K562 (cell line): ENCODE results near the gene ZNF324B. TPM values are rescaled to one million over a fixed set of nuclear protein-coding genes. Genes with fewer than 3 reads are reported as not detected.

Experiments used
- ARID1B ChIP-seq: fragments of 450-650 bp; IDR thresholded peaks from 2 replicates; pipeline ENCODE4 v1.6.1; 2016; ENCODE audit warnings: antibody characterized with exemption, mild to moderate bottlenecking, inconsistent platforms
- HDAC3 ChIP-seq: fragments of 450-650 bp; IDR thresholded peaks from 2 replicates; pipeline ENCODE4 v1.6.1; 2018; ENCODE audit warnings: borderline replicate concordance, mild to moderate bottlenecking, moderate library complexity; ENCODE audit not compliant: partially characterized antibody
- HNRNPL ChIP-seq: fragments of 200-400 bp; formaldehyde crosslinking; IDR thresholded peaks from 2 replicates; pipeline ENCODE4 v1.6.1; 2017; ENCODE audit warnings: low read depth, mild to moderate bottlenecking, low read length
- HNRNPLL ChIP-seq: fragments of 200-400 bp; formaldehyde crosslinking; IDR thresholded peaks from 2 replicates; pipeline ENCODE4 v1.6.1; 2017; ENCODE audit warnings: low read length, low read depth, mild to moderate bottlenecking; ENCODE audit not compliant: poor library complexity, severe bottlenecking
- HOXB6 ChIP-seq: fragments of 250-450 bp; sonication (Bioruptor Pico); IDR thresholded peaks from 2 replicates; pipeline ENCODE4 v1.5.1; 2022; ENCODE audit warnings: mild to moderate bottlenecking, borderline replicate concordance
- KDM5B ChIP-seq: fragments of 200-600 bp; sonication (generic); IDR thresholded peaks from 2 replicates; pipeline ENCODE4 v1.6.1; 2012; ENCODE audit warnings: low read depth, mild to moderate bottlenecking, moderate library complexity, low read length, control low read depth, inconsistent platforms; ENCODE audit not compliant: insufficient replicate concordance
- MAFK ChIP-seq: IDR thresholded peaks from 2 replicates; pipeline ENCODE4 v1.6.1; 2011; ENCODE audit warnings: low read length, improper control_type of control experiment
- MITF ChIP-seq: IDR thresholded peaks from 2 replicates; pipeline ENCODE4 v1.6.1; 2014; ENCODE audit warnings: antibody characterized with exemption
- NUFIP1 ChIP-seq: fragments of 450-650 bp; IDR thresholded peaks from 2 replicates; pipeline ENCODE4 v1.6.1; 2018; ENCODE audit not compliant: partially characterized antibody
- PHF21A ChIP-seq: fragments of 450-650 bp; IDR thresholded peaks from 2 replicates; pipeline ENCODE4 v1.6.1; 2017; ENCODE audit warnings: low read depth, borderline replicate concordance
- PKNOX1 ChIP-seq: fragments of 450-650 bp; IDR thresholded peaks from 2 replicates; pipeline ENCODE4 v1.6.1; 2016
- PTBP1 ChIP-seq: fragments of 200-400 bp; formaldehyde crosslinking; IDR thresholded peaks from 2 replicates; pipeline ENCODE4 v1.6.1; 2017; ENCODE audit warnings: low read depth, low read length
- RAD51 ChIP-seq: fragments of 450-650 bp; IDR thresholded peaks from 2 replicates; pipeline ENCODE4 v1.7.1; 2016; ENCODE audit warnings: low read depth, mild to moderate bottlenecking, borderline replicate concordance
- RBM22 ChIP-seq: fragments of 200-400 bp; formaldehyde crosslinking; IDR thresholded peaks from 2 replicates; pipeline ENCODE4 v1.6.1; 2018; ENCODE audit warnings: low read length, low read depth; ENCODE audit not compliant: poor library complexity, severe bottlenecking
- TAF9B ChIP-seq: fragments of 450-650 bp; IDR thresholded peaks from 2 replicates; pipeline ENCODE4 v1.6.1; 2018; ENCODE audit warnings: mild to moderate bottlenecking; ENCODE audit not compliant: partially characterized antibody
- TFAM ChIP-seq: fragments of 250-450 bp; sonication (Bioruptor Pico); conservative IDR thresholded peaks from 2 replicates; pipeline ENCODE4 v1.5.0; 2021; ENCODE audit warnings: mild to moderate bottlenecking, moderate library complexity
- THRAP3 ChIP-seq: fragments of 450-650 bp; IDR thresholded peaks from 2 replicates; pipeline ENCODE4 v1.6.1; 2016; ENCODE audit warnings: mild to moderate bottlenecking, inconsistent platforms, borderline replicate concordance
- XRCC4 ChIP-seq: IDR thresholded peaks from one replicate; pipeline ENCODE4 v1.6.1; 2011; ENCODE audit not compliant: insufficient read depth, insufficient read length; ENCODE audit errors: extremely low read depth
- ZBTB33 ChIP-seq: sonication (generic); formaldehyde crosslinking; IDR thresholded peaks from 2 replicates; pipeline ENCODE4 v1.8.1; 2023; ENCODE audit warnings: mild to moderate bottlenecking, missing genetic modification reagents
- ZNF165 ChIP-seq: fragments of 250-450 bp; sonication (Bioruptor Pico); IDR thresholded peaks from 2 replicates; pipeline ENCODE4 v1.4.0; 2020; ENCODE audit warnings: borderline replicate concordance
- ZNF175 ChIP-seq: fragments of 200-800 bp; sonication (Bioruptor generic); IDR thresholded peaks from 2 replicates; pipeline ENCODE4 v1.6.1; 2016; ENCODE audit warnings: low read depth, mild to moderate bottlenecking, missing genetic modification characterization, missing compliant biosample characterization
- polyA plus RNA-seq, 8 experiments: library from polyadenylated mRNA; depleted of rRNA in 4 of 8; stranded (reverse) in 5 of 8; unstranded in 3 of 8; fragments of >200 nt; fragmentation: Nextera tagmentation in 2 of 8; fragmentation: Illumina TruSeq in 1 of 8; extraction: Ambion mirVana in 2 of 8; extraction: Trizol in 1 of 8; gene quantifications; 2 replicates each; pipeline versions ENCODE4 v1.2.1 to v1.2.3, GENCODE V29; 2011 to 2014; ENCODE audit warnings: inconsistent platforms in 1 of 8, missing spikeins in 1 of 8
- total RNA-seq, 7 experiments: library from RNA; depleted of rRNA in 6 of 7; stranded (reverse); fragments of >200 nt in 6 of 7; fragmentation: Illumina TruSeq in 2 of 7; extraction: Trizol in 2 of 7; gene quantifications; 2 replicates each; pipeline versions ENCODE4 v1.2.1 to v1.2.3, GENCODE V29; 2011 to 2021; ENCODE audit warnings: low replicate concordance in 1 of 7

The ZNF324B gene
- total and polyA plus RNA-seq, 9 of the 15 experiments (the other 6 are each of a cell fraction or from before 2014, with no cell fraction given) = 0.20 to 13.5 (median 5.7) TPM

GRCh38 chr19:58499021-58499927 is 47.9 kb downstream of the ZNF324B start (continued):
- TF ChIP-seq HNRNPLL = peak; percentile 95
- TF ChIP-seq XRCC4 = no peak
- no peak for TF ChIP-seq HNRNPL
- peak; percentile 50 for TF ChIP-seq NUFIP1
- TF ChIP-seq PHF21A = peak; percentile 64; the same call in 1 of the 2 replicates
- no peak for TF ChIP-seq THRAP3
- 0 out of 2 replicates have a peak, but pooled peaks have one; percentile 9 for TF ChIP-seq MAFK
- TF ChIP-seq ZNF175 (CRISPR knock-in tag) = no peak
- peak; percentile 87 for TF ChIP-seq TAF9B
- no peak for TF ChIP-seq PTBP1
- TF ChIP-seq RAD51 = no peak
- TF ChIP-seq KDM5B = peak; percentile 68
- no peak for TF ChIP-seq HDAC3
- TF ChIP-seq ZNF165 (CRISPR knock-in tag) = no peak
- peak; percentile 74 for TF ChIP-seq RBM22
- TF ChIP-seq PKNOX1 = peak; percentile 79
- no peak for TF ChIP-seq TFAM (CRISPR knock-in tag)
- no peak for TF ChIP-seq MITF
- peak; percentile 37; the same call in 1 of the 2 replicates for TF ChIP-seq ARID1B
- TF ChIP-seq HOXB6 (CRISPR knock-in tag) = no peak
- TF ChIP-seq ZBTB33 = peak; percentile 47
